Measurements from ENCODE around the gene MRAS.
"Not testable (repeated sequence)": the region's sequence is repeated elsewhere in the genome, so short reads cannot be mapped to it uniquely, and the experiment has no call there.

MRAS gene

GRCh38 chr3:138418601-138419206, 70.3 kb downstream of the MRAS start:
- DNase-seq (ENCODE audit: low read depth in 2 of 2) = no peak

DNA sequence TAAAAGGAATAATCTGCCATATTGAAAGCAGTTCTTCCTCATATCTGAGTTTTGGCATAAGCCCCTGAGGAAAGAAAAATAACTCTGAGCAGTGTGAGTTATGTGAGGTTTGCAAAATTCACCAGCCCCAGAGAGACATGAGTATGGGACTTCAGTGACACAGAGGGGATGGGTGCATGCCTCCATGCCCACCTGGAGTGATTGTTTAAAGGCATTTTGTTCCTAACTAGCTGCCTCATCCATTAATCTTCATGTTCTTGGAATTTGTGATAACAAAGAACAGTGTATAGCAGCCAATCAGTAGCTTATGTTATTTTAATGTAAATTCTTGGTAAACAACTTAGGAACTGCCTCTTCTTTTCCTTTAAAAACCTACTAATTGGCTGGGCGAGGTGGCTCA, 74.9 kb downstream of the MRAS start:
- no peak for DNase-seq (ENCODE audit: low read depth in 2 of 2)

GRCh38 chr3:138424323-138424722, 75.9 kb downstream of the MRAS start:
- DNase-seq (ENCODE audit: low read depth in 2 of 2) = no peak

DNA sequence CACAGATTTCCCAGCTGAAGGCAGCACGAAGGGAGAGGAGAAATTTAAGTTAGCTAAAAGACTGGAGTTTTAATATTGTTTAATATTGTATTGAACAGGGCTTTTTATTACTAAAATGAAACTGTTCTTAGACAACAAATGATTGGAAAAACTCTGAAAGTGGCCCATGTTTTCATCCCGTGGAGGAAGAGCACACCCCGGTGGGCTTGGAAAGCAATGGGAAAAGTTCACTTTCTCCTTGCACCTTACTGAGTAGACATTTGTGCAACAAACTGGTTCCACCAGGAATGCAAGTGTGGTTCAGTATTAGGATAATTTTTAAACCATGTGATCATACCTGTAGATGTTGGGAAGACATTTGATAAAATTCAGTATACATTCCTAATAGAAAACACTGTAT, 77.8 kb downstream of the MRAS start:
- DNase-seq (ENCODE audit: low read depth in 2 of 2) = no peak

GRCh38 chr3:138426754-138427153, 78.4 kb downstream of the MRAS start:
- not testable (repeated sequence) for DNase-seq (ENCODE audit: low read depth in 2 of 2)

- no peak for DNase-seq (ENCODE audit: low read depth in 2 of 2)
These were observed 81.3 kb downstream of the MRAS start for GRCh38 chr3:138429665-138430064.

GRCh38 chr3:138432576-138433240, 84.3 kb downstream of the MRAS start:
- no peak for DNase-seq (ENCODE audit: low read depth in 2 of 2)

GRCh38 chr3:138433892-138434275, 85.5 kb downstream of the MRAS start:
- DNase-seq (ENCODE audit: low read depth in 2 of 2) = no peak

- DNase-seq (ENCODE audit: low read depth in 2 of 2) = peak; percentile 27 to 64
These were observed 86.0 kb downstream of the MRAS start, which contains the start of gene ESYT3 for GRCh38 chr3:138434276-138434874. ESYT3 (plus strand) TSS chr3:138434616; CDS start chr3:138434799, 183 bp downstream.

DNA sequence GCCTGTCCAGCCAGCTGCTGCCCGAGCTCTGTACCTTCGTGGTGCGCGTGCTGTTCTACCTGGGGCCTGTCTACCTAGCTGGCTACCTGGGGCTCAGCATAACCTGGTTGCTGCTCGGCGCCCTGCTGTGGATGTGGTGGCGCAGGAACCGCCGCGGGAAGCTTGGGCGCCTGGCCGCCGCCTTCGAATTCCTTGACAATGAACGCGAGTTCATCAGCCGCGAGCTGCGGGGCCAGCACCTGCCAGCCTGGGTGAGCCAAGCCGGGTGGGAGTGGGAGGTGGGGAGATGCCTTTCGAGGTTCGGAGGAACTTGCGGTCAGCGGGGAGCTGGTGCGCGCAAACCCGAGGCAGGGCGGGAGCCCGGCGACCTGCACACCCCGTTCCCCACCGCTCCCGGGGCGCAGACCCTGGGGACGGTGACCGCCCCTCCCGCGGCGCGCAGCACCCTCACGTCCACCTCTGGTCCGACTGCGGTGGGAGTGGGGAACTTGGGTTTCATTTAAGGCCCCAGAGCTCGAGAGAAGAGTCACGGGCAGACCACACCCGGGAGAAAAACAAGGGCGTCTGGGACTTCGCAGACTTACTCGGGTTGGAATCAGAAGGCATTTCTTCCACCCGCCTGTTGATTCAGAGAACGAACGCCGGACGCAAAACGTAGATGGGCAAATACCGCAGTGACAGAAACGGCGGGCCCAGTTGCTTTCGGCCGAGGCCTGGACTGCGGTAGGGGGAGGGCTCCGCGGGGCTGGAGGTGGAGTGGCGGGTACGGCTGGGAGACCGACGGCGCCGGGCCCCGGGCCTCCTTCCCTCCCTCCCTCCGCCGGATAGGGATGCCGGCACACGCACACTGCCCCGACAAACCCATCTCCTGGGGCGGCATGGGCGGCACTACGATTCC, 86.7 kb downstream of the MRAS start:
- DNase-seq (ENCODE audit: low read depth in 2 of 2) = peak in 1 of 2 donors; percentile 19

- no peak for DNase-seq (ENCODE audit: low read depth in 2 of 2)
These were observed 87.5 kb downstream of the MRAS start for GRCh38 chr3:138435840-138436239.

GRCh38 chr3:138437281-138437680, 88.9 kb downstream of the MRAS start:
- DNase-seq (ENCODE audit: low read depth in 2 of 2) = no peak

DNA sequence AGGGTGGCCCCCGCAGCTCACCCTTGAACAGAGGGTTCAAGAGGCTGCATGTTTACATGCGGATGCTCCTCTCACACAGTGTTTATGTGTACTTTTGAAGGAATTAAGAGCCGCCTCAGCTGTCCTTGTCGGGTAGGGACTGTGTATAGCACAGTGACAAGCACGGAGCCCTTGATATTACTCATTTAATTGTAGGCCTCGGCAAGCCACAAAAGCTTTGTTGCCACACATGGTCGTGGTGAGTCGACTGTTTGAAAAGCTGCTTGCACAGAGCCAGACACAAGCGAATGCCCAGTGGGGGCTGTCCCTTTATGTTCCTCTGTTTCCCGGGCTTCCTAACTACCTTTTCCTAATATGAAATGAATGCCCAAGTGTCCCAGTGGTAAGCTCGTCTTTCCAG, 90.5 kb downstream of the MRAS start:
- DNase-seq (ENCODE audit: low read depth in 2 of 2) = no peak

DNA sequence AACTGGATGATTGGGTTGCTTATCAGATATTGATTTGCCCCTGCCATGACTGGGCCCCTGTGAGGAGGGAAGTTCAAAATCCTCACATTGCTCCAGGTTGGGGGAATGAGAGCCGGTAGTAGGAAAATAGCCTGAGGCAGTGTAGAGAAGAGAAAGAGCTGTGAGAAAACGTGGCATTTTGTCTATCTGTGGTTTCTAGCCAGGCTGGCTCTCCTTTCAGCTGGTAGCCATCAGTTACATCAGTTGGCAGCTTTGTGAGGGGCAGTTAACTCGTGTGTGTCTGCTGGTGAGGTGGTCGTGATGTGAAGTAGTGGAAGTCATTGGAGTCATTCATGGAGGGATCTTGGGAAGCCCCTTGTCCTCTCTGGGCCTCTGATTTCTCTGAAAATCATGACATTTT, 91.3 kb downstream of the MRAS start:
- DNase-seq (ENCODE audit: low read depth in 2 of 2) = no peak

DNA sequence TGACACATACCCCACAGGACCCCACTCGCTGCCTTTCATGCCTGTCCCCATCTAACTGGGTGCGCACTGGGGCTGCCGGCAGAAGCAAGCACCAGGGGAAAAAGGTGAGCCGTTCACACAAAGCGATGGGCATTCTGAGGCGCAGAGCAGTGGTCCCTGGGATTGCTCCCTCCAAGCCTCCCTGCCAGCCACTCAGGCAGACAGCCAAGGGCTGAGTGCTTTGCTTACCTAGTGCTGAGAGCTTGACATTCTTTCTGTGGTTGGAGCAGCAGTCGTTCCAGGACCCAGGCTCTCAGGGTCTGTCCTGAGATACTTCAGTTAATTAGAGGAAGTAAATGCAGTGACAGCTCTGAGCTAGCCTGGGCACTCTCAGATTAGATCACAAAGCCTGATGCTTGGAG, 91.7 kb downstream of the MRAS start:
- no peak for DNase-seq (ENCODE audit: low read depth in 2 of 2)

DNA sequence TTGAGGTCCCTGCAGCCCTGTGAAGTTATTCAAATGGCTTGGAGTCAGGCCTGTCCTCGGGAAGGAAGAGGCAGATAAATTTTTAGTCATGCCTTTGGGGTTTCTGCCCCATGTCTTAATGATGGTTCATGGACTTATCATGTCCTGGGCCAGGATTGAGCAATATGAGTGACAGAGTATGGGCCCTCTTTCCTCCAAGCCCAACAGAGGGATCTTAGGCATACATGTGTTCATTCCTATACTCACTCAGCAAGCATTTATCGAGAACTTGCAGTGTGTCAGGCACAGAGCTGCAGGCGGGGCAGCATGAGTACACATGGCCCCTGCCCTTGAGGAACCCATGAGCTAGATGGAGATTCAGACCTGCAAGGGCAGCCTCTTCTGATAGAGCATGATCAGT, 92.2 kb downstream of the MRAS start:
- DNase-seq (ENCODE audit: low read depth in 2 of 2) = no peak

DNA sequence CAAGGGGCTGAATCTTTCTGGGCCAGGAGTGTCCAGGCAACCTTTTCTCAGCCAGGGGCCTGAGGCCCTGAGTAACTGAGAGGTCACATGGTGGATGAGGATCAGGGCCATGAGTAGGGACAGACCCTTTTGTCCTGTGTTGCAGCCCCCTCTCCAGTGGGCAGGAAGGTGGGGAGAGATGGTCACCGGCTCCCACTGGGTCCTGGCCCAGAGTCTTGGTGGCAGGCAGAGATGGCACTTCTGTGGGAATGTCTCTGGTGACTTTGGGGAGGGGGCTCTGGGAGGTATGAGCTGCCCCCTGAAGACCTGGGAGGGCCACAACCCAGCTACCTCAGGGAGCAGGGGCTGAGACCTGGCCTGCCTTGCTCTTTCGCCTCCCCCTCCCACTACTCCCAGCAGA, 92.9 kb downstream of the MRAS start:
- no peak for DNase-seq (ENCODE audit: low read depth in 2 of 2)

- no peak for DNase-seq (ENCODE audit: low read depth in 2 of 2)
These were observed 93.4 kb downstream of the MRAS start for GRCh38 chr3:138441742-138442141.

GRCh38 chr3:138442433-138442832, 94.1 kb downstream of the MRAS start:
- DNase-seq (ENCODE audit: low read depth in 2 of 2) = no peak

DNA sequence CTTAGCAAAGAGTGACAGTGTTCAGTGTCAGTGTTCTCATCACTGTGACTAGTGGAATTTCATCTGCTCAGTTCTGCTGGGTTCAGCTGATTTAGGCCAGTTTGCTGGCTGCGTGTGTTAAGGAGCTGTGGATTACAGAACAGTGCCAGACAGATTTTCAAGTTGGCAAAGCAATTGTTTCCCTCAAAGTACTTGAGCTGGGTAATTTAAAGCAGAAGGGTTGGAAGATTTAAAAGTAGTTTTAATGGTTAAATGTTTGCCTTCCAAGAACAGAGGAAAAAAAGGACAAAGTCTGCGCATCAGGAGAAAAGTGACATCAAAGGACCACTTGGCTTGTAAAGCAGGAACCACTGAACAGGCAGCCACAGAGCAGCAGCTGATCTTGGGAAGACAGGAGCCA, 94.7 kb downstream of the MRAS start:
- DNase-seq (ENCODE audit: low read depth in 2 of 2) = no peak

GRCh38 chr3:138443521-138444503, 95.4 kb downstream of the MRAS start:
- no peak for DNase-seq (ENCODE audit: low read depth in 2 of 2)
